HG03575 (cell line): ENCODE measurements around the gene EDIL3.
A peak's percentile ranks its signal among the peaks of the same experiment; 100 is the strongest.
"Not testable (repeated sequence)": the region's sequence is repeated elsewhere in the genome, so short reads cannot be mapped to it uniquely, and the experiment has no call there.

Source experiments
- ATAC-seq: cut with Tn5 transposase; IDR thresholded peaks from one replicate; pipeline ENCODE4 v1.9.1; 2021; ENCODE audit not compliant: unreplicated experiment, insufficient number of reproducible peaks, low FRiP score; ENCODE audit errors: extremely low read depth

Gene EDIL3

DNA sequence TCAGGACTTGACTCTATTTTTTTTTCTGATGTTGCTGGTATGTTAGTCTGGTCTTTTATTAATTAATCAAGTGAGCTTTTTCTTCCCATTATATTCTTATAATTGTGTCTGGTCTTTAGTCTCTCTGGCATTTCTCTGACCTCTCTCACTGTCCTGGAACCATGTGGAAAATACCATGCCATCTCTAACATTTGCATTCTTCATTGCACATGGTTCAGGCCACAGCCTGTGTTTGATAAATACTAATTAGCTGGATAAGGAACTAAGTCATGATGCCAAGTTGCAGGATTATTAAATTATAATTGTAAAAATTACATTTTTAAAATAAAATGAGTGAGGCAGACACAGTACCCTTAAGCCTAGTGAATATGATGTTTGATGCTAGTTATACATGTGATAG is 155.6 kb downstream of the EDIL3 start:
- ATAC-seq: no peak

DNA sequence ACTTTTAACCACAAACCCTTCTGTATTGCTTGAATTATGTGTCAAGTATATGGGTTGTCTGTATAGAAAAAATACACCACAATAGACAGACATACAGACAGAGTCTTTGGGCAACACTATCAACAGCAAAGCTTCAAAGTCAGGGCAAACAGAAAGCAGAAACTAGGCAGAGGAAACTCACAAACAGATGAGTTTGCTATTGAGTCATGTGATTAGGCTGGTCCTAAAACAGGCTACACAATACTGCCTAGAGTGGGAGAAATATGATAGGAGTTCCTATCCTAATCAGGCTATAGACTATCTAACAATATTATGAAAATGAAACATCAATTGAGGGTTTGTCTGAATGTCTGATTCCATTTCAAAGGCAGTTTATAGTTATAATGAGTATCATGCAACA is 156.4 kb downstream of the EDIL3 start:
- peak; percentile 49 for ATAC-seq

DNA sequence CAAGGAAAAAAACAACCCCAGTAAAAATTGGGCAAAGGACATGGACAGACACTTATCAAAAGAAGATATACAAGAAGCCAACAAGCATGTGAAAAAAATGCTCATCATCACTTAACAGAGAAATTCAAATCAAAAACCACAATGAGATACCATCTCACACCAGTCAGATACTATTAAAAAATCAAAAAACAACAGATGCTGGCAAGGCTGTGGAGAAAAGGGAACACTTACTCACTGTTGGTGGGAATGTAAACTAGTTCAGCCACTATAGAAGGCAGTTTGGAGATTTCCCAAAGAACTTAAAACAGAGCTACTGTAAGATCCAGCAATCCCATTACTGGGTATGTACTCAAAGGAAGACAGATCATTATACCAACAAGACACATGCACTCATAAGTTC is 157.4 kb downstream of the EDIL3 start:
- ATAC-seq: no peak

DNA sequence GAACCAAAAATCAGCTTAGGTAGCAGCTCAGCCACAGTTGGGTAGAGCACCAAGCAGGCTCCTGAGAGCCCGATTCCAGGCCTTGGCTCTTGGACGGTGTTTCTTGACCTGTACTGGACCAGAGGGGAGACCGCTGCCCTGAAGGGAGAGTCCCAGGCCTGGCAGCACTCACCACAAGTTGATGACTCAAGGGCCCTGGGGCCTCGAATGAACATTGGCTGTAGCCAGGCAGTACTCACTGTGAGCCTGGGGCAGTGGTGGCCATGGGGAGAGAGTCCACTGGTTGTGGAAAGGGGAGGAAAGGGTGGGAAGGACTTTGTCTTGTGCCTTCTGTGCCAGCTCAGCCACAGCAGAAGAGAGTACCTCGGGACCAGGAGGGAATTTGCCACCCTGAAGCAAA is 166.1 kb downstream of the EDIL3 start:
- no peak for ATAC-seq

DNA sequence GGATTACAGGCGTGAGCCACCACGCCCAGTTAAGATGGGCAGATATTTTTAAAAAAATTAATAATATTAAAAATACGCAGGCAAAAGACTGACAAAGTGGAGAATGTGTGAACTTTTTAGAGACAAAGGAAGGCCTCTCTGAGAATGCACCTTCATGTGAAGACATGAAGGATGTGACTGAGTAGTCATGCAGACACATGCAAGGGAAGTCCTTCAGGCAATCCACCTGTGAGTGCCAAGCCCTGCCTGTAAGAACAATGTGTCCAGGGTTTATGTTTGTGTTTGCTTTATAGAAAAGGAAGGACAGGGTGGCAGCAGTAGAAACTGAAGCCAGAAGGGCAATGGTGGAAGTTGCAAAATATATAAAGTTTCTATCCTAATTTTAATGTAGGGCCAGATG is 169.2 kb downstream of the EDIL3 start:
- no peak for ATAC-seq

DNA sequence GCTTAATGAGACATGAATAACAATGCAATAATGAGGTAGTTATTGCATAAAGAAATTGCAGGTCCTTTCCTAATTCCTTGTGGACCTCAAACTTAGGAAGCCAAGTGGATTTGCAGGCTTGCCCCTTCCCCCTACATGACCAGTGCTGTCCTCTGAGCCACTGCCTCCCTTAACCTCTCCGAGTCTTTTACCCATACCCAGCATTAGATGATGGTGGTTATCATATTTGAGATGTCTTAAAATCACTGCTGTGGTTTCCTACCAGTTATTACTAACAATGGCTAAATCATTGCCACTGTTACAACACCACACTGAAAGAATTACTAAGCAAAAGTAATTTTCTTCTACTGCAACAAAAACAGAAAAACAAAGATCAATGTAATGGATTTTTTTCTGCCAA is 170.8 kb downstream of the EDIL3 start:
- no peak for ATAC-seq

DNA sequence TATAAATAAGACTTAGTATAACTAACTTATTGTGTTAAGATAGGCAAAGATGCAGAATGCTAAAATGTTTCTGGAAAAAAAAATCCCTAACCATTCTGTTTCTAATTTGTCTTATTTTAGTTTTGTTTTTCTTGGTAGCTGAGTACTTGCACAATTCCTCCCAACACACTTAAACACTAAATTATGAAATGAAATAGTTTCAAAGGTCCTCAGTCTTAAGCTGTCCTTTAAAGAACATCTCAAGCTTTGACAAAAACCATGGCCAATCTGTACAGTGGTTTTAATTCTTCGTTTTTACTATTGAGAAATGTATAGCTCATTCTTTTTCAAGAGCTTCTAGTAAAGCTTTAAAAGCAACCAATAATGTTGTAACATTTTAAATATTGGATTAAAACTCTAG is 171.5 kb downstream of the EDIL3 start:
- ATAC-seq: no peak

DNA sequence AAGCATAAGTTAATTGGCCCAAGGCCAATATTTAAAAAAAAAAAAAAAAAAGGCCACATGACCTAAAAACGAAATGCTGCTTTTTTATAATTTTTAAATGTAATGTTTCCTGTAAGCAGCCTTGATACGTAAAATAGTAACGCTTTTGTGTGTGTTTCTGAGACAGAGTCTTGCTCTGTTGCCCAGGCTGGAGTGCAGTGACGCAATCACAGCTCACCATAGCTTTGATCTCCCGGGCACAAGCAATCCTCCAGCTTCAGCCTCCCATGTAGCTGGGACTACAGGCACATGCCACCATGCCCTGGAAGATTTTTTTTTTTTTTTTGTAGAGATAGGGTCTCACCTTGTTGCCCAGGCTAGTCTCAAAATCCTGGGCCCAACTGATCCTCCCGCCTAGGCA is 179.9 kb downstream of the EDIL3 start:
- ATAC-seq: no peak

DNA sequence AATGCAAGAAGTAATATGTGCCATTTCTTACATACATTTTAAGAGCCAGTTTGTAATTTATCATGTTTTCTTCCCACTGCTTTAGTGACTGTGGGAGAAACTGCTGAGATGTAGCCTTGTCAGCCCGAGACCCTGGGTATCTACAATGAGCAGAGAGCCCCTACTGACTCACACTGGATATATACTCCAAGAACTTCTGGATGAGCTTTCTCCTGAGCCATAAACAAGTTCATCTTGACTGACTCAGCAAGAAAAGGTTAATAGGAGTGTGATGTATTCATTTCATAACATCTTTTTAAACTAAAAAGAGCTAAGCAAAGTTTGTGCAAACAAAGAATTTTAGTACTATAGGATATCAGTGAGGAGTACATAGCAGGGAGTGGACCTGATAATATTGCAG is 182.5 kb downstream of the EDIL3 start:
- no peak for ATAC-seq

DNA sequence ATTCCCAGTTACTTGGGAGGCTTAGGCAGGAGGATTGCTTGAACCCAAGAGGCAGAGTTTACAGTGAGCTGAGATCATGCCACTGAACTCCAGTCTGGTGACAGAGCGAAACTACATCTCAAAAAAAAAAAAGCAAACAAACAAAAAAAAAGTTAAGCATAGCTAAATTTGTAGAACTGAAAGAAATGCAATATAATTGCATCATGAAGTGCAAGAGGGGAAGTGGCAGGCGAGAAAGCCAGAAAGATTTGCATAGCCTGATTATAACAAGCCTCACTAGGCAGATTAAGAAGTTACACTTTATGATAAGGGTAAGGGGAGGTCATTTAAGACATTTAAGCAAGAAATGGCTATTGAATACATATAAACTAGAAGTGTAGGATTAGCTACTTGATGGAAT is 187.1 kb downstream of the EDIL3 start:
- peak; percentile 63 for ATAC-seq

DNA sequence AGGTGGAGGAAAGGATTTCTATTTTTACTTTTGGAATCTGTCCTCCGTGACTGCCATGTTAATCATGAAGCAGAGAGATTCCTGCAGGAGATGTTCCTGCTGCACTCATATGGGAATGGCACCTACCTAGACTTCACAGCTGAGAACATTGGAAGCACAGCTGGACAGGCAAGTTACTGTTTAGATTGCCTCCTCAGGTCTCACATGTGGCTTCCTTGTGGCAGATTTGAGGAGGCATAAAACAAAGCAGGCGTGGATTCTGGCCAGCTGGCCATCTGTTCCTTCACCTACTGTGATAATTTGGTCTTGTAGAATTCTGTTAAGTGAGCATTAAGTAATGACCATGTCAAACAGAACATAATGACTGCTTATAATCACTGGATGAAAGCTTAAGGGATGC is 193.4 kb downstream of the EDIL3 start:
- ATAC-seq: no peak

DNA sequence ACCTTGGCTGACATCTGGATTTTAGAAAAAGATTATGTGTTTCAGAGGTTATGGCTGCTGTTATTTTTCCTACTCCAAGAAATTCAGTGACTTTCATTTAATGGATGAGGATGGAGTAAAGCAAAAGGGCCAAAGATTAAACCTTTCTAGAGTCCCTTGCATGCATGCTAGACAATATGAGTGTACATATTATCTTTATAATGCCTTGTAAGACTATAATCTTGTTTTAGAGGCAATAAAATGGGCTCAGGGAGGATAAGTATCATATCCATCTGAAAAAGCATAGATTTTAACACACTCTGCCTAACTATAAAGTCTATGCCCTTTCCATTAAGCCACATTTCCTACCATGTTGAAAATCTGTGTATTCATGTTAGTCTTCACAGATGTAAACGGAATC is 199.8 kb downstream of the EDIL3 start:
- ATAC-seq: no peak

DNA sequence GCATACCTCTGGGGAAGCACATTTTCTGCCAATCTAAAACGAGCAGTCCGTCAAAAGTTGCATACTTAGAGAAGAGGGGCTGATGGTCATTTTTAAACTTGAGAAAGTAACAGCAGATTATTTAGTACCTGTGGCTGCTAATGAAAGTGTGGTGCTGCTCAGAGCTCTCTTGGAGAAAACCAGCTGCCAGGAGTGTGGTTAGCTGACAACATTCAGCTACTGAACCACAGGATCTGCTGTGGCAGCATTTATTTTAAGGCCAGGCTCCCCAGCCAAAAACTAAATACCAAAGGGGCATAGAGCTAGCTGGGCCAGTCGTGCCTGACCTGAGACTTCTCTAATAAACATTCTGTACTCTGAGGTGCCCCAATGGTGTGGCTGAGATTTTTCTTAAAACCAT is 203.6 kb downstream of the EDIL3 start:
- ATAC-seq: no peak

DNA sequence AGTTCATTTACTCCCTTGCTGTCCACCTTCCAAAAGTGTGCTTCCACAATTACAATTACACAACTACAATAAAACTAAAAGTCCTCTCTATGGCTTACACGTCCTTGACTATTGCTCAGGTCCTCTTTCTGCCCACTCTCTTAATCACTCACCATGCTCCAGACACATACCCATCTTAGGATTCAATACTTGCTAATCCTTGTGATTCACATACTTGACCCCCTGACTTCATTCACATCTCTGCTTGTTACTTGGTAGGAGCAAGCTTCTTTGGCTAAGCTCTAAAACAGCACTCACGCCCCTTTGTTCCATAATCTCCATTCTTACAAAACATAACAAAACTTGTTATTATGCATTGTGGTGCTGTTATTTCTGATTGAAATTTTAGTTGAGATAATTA is 215.8 kb downstream of the EDIL3 start:
- no peak for ATAC-seq

DNA sequence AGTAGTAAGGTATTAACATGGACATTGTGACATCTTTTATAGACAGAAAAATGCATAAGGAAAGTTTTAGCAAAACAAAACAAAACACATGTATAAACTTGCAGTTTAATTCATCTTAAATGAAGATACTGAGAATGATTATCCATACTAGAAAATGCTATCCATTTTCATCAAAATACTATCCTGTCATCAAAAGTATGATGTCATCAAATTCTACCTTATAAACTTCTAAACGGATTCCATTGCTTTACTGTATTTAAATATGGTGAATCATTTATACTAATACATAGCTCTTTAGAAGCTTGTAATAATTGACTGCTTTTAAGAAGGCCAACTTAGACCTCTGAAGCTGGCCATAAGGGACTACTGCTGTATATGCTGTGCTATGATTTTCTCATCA is 221.0 kb downstream of the EDIL3 start:
- ATAC-seq: no peak

DNA sequence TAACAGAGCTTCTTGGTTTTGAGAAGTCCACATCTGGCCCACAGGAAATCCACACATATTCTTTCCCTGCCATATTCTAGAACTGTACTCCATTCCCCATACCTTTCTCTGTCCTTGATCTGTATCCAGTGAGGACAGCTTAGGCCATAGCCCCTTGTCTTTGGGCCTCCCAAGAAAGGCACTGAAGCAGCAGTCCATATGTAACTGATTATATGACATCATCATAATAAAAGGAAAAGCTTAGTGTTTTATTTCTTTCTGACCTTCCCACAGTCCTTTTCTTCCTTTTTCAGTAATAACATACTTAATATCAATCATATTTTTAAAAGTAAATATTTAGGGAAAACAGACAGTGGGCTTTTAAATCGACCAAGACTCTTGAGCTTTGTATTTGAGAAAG is 222.0 kb downstream of the EDIL3 start:
- no peak for ATAC-seq

DNA sequence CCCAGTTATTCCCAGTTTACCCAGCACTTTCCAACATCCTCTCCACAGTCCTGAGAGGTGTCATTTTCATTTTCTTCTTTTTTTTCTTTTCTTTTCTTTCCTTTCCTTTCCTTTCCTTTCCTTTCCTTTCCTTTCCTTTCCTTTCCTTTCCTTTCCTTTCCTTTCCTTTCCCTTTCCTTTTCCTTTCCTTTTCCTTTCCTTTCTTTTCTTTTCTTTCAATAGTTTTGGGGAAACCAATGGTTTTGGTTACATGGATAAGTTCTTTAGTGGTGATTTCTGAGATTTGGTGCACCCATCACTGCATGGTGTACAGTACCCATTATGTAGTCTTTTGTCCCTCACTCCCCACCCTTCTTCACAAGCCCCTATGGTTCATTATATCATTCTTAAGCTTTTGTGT is 224.0 kb downstream of the EDIL3 start:
- not testable (repeated sequence) for ATAC-seq

DNA sequence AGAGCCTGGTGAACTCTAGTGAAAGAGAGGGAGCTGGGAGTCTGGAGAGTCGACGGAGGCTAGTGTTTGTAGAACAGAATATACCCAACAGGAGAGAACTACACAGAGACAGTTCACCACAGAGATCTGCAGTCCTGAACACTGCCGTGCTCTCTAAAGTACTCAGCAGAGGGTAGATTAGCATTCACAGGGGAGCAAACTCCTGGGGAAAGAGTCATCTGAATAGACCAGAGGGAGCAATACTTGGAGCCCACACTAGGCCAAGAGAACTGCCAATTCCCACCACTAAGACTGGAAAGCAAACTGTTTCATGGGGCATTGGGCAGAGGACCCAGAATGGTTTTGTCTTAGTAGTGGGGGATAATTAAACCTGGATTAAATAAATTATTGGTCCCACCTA is 235.6 kb downstream of the EDIL3 start:
- no peak for ATAC-seq

DNA sequence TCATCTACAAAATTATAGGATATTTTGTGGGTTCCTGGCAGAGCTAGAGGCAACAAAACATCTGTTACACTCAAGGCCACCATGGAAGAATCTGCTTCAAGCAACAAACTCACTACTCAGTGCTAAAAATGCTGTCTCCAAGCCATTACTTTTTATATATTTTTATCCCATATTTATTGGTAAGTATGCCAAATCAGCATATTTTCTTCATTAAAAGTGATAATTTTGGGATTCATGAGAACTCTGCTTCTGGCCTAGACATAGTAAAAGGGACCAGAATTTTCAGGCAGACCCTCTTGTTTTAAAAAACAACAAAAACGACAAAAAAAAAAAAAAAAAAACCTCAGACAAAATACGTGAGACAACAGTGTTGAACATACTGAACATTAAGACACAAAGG is 236.0 kb downstream of the EDIL3 start:
- no peak for ATAC-seq

DNA sequence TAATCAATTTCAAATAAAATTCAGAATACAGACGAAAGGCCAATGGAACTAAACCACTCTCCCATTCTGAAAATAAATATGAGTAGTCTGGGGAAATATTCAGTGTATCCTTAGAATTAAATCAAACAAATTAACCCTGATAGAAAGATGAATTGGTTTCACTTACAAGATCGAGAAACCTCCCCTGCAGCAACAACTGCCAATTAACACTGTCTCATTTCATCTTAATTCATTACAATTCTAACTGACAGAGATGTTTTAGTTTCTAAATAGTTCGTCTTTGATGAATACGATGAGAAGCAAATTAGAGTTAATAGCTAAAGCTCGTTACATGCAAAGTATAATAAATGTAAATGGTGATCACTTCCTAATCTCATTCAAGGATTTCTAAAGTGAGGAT is 247.1 kb downstream of the EDIL3 start:
- no peak for ATAC-seq

DNA sequence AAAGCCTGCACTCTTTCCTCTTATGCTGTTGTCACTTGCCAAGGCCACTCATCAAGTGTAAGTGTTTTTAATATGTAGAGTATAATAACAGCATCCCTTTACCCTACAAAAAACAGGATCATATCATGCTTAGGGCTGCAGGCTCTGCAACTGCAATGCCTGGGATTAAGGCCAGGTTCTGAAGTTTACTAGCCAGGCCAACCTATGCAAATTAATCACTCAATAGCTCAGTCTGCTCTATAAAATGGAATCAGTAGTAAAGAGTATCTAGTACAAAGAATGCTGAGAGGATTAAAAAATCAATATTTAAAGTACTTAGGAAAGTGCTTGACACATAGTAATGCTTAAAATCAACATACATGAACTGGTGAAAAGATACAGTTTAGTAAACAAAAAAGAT is 253.3 kb downstream of the EDIL3 start:
- no peak for ATAC-seq

DNA sequence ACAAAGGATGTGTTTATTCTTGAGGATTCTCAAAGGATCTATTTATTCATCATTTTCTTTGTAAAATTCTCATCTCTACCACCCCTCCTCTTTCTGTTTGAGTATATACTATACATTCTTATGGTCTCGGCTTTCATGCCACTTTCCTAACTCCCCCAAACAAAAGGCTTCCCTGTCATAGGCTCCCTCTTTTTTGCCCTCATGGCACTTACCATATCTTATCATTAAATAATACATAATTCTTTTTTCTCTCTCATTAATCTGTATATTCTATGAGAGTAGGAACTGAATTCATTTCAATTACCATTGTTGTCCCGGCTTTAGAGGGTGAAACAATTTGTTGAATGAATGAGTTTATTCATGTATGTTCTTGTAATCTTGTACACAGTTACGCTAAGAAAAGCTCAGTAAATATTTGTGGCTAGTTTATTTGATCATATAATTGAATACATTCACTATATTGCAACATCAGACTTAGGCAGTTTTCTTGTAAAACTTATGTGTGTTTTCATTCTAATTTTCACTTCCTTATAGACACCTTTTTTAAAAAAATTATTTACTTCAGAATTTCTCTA is 254.6 kb downstream of the EDIL3 start:
- ATAC-seq: no peak
